GM18505 (cell line): ENCODE measurements around the gene PMCH.
"Not testable (repeated sequence)": the region's sequence is repeated elsewhere in the genome, so short reads cannot be mapped to it uniquely, and the experiment has no call there.

ENCODE experiments used
- ATAC-seq: cut with Tn5 transposase; IDR thresholded peaks from one replicate; pipeline ENCODE4 v1.9.1; 2021; ENCODE audit not compliant: unreplicated experiment
- POLR2A ChIP-seq: IDR thresholded peaks from 4 replicates; pipeline ENCODE4 v1.6.1; 2011; ENCODE audit warnings: borderline replicate concordance; ENCODE audit not compliant: insufficient read depth, insufficient read length; ENCODE audit errors: extremely low read depth

PMCH gene

GRCh38 chr12:102174117-102174516 is 23.5 kb downstream of the PMCH start:
- no peak for ATAC-seq

DNA sequence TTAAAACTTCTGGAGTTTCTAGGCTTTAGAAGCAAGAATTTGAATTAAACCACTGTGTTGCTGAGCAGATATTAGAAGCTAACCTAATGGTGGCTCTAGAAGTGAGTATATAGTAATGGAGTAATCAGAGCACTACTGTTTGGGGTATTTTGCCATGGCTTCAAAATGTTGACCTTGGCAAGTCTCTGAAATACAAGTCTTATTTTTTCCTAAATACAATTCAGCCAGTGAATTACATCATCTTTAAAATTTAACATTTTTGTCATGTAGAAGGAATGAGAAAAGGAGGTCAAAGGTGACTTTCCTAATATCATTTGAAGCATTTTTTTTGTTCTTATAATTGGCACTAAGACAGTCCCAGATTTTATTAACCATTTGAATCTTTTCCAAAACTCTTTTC is 25.2 kb downstream of the PMCH start:
- no peak for TF ChIP-seq POLR2A
- ATAC-seq, result no peak

More at GRCh38 chr12:102174117-102174516, 23.5 kb downstream of the PMCH start:
- TF ChIP-seq POLR2A, result no peak

DNA sequence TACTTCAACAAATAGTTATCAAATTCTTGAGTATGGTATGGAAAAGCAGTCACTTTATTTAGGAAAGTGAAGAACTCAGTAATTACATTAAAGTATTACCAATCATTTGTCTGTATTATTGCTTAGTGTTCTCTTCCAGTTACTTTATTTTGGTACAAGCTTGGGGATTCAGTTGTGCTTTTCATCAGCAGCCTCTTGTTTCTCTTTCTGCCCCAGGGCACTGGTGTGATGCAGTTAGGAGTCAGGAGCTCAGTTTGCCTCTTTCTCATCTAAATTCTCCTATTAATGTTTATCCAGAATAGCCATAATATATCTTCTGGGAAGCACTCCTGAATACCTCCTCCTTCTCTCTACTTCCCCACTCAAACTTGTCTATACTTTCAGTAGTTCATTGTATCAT is 25.7 kb downstream of the PMCH start:
- no peak for ATAC-seq
- no peak for TF ChIP-seq POLR2A

GRCh38 chr12:102169922-102170621 is 27.6 kb downstream of the PMCH start:
- no peak for TF ChIP-seq POLR2A
- no peak for ATAC-seq

DNA sequence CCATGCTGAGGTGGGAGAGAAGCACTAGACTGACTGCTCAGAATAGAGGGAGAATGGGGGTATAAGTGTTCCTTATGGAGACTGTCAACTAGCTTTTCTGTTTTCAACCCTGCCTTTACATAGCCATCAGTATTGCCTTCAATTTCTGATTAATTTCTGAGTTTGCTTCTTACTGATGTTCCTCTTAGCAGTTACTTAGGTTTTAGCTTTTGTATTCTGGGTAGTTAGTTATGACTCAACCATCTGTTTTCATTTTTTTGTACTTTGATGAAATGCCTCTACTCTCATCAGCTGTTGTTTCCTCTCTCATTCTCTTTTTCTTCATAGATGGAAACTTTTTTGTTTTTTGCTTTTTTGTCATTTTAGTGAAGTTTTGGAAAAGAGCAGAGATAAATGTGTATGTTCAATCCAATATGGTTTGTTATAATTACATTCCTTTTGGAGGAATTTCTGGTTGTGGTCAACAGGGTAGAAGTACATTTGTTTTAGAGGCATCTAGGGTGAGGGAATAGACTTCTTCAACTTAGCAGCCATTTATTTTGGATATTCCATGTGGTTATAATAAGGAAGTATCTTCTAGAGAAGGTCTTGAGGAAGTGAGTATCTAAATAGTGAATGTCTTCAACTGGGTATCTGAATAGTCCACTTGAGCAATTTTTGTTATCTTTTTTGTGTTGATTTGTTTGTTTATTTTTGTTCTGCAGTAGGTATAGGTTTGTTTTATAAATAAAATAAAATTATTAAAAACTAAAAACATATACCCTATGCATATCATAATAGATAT is 29.6 kb downstream of the PMCH start:
- no peak for TF ChIP-seq POLR2A
- ATAC-seq, result no peak

DNA sequence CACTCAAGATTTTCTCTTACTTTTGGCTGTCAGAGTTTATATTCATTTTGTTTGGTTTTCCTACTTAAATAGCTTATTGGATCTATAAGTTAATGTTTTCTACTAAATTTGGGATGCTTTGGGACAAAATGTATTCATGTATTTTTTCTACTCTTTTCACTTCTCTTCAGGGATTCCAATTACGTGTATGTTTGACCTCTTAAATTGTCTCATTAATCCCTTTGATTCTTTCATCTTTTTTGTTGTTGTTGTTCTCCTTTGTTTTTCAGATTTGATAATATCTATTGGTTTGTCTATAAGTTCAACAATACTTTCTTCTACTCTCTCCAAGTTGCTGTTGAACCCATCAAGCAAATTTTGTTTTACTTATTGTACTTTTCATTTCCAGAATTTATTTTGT is 34.2 kb downstream of the PMCH start:
- no peak for TF ChIP-seq POLR2A
- no peak for ATAC-seq

- ATAC-seq, result not testable (repeated sequence)
Observed at GRCh38 chr12:102155206-102155605, 42.4 kb downstream of the PMCH start.

DNA sequence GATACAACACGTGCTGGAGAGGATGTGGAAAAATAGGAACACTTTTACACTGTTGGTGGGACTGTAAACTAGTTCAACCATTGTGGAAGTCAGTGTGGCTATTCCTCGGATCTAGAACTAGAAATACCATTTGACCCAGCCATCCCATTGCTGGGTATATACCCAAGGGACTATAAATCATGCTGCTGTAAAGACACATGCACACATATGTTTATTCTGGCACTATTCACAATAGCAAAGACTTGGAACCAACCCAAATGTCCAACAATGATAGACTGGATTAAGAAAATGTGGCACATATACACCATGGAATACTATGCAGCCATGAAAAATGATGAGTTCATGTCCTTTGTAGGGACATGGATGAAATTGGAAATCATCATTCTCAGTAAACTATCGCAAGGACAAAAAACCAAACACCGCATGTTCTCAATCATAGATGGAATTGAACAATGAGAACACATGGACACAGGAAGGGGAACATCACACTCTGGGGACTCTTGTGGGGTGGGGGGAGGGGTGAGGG is 50.5 kb downstream of the PMCH start:
- ATAC-seq, result not testable (repeated sequence)
